GM12891 (cell line): ENCODE results near the gene GARIN5A.

ENCODE experiments used
- PAX5 ChIP-seq: IDR thresholded peaks from 2 replicates; pipeline ENCODE4 v1.6.1; 2011; ENCODE audit warnings: low read length, moderate library complexity, mild to moderate bottlenecking; ENCODE audit not compliant: insufficient read depth, severe bottlenecking
- POLR2A ChIP-seq: IDR thresholded peaks from 2 replicates; pipeline ENCODE4 v1.6.1; 2011; ENCODE audit warnings: low read depth, low read length, control low read depth
- POLR2AphosphoS5 ChIP-seq: IDR thresholded peaks from 2 replicates; pipeline ENCODE4 v1.6.1; 2011; ENCODE audit warnings: low read depth, low read length, control low read depth
- POU2F2 ChIP-seq: IDR thresholded peaks from 2 replicates; pipeline ENCODE4 v1.6.1; 2011; ENCODE audit warnings: low read depth, mild to moderate bottlenecking, control low read depth, low read length, moderate library complexity
- SPI1 ChIP-seq: IDR thresholded peaks from 2 replicates; pipeline ENCODE4 v1.6.1; 2011; ENCODE audit warnings: low read depth, low read length, control low read depth
- TAF1 ChIP-seq: IDR thresholded peaks from 2 replicates; pipeline ENCODE4 v1.6.1; 2011; ENCODE audit warnings: low read depth, low read length, control low read depth

DNA sequence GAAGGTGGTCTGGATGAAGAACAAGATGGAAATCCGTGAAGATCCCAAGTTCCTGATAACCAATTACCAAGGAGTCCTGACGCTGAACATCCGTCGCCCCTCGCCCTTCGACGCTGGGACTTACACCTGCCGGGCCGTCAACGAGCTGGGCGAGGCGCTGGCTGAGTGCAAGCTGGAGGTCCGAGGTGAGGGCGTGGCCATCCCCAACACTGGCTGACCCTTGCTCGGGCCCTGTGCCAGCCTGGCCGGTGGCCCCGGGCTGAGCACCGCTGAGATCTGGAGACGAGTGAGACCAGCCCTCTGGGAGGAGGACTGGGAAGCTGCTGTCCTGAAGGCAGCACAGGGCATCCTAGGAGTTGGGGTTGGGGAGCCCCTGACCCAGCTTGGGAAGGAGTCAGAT lies 12.3 kb downstream of the GARIN5A start:
- TF ChIP-seq POLR2AphosphoS5, result no peak
- TF ChIP-seq POLR2A, result no peak
- TF ChIP-seq TAF1, result no peak
- TF ChIP-seq PAX5, result no peak
- no peak for TF ChIP-seq SPI1
- no peak for TF ChIP-seq POU2F2
